NK-92 (cell line): Measurements from ENCODE around the gene ZNF516.

Experiments
- DNase-seq: peaks from one replicate; lab custom pipeline; 2025; ENCODE audit not compliant: unreplicated experiment; lab: John Stamatoyannopoulos, UW

ZNF516 gene

GRCh38 chr18:76404345-76404831, 90.7 kb downstream of the ZNF516 start:
- DNase-seq, result no peak

- DNase-seq, result no peak
These were observed 92.7 kb downstream of the ZNF516 start for GRCh38 chr18:76402026-76402990.

GRCh38 chr18:76401498-76401897, 93.5 kb downstream of the ZNF516 start:
- no peak for DNase-seq

GRCh38 chr18:76399613-76400391, 95.2 kb downstream of the ZNF516 start:
- DNase-seq, result no peak

- DNase-seq, result no peak
These were observed 96.0 kb downstream of the ZNF516 start for GRCh38 chr18:76398896-76399612.

GRCh38 chr18:76398295-76398694, 96.7 kb downstream of the ZNF516 start:
- DNase-seq, result no peak

GRCh38 chr18:76397631-76398030, 97.4 kb downstream of the ZNF516 start:
- DNase-seq, result no peak

- DNase-seq, result no peak
These were observed 98.2 kb downstream of the ZNF516 start for GRCh38 chr18:76396792-76397191.

- DNase-seq, result no peak
These were observed 99.4 kb downstream of the ZNF516 start for GRCh38 chr18:76395609-76396008.

- no peak for DNase-seq
These were observed 100.1 kb downstream of the ZNF516 start for GRCh38 chr18:76394780-76395476.

GRCh38 chr18:76392349-76392748, 102.7 kb downstream of the ZNF516 start:
- no peak for DNase-seq

- no peak for DNase-seq
These were observed 103.3 kb downstream of the ZNF516 start for GRCh38 chr18:76391746-76392145.

- DNase-seq, result no peak
These were observed 104.0 kb downstream of the ZNF516 start for GRCh38 chr18:76391038-76391437.

- DNase-seq, result no peak
These were observed 104.5 kb downstream of the ZNF516 start for GRCh38 chr18:76390452-76391035.

- no peak for DNase-seq
These were observed 105.3 kb downstream of the ZNF516 start for GRCh38 chr18:76389716-76390115.

GRCh38 chr18:76388891-76389423, 106.1 kb downstream of the ZNF516 start:
- no peak for DNase-seq

- DNase-seq, result no peak
These were observed 106.8 kb downstream of the ZNF516 start for GRCh38 chr18:76388261-76388660.

- no peak for DNase-seq
These were observed 107.4 kb downstream of the ZNF516 start for GRCh38 chr18:76387608-76388007.

- no peak for DNase-seq
These were observed 108.2 kb downstream of the ZNF516 start for GRCh38 chr18:76386886-76387285.

- no peak for DNase-seq
These were observed 109.0 kb downstream of the ZNF516 start for GRCh38 chr18:76386071-76386470.
